ENCODE data around the gene CEP295NL. TPM values are rescaled to one million over a fixed set of nuclear protein-coding genes. Genes with fewer than 3 reads are reported as not detected.

CEP295NL gene
- total and polyA plus RNA-seq, 2 of the 8 experiments (the other 6 are each of a cell fraction or from before 2014, with no cell fraction given): 0.06 to 2.0 TPM

DNA sequence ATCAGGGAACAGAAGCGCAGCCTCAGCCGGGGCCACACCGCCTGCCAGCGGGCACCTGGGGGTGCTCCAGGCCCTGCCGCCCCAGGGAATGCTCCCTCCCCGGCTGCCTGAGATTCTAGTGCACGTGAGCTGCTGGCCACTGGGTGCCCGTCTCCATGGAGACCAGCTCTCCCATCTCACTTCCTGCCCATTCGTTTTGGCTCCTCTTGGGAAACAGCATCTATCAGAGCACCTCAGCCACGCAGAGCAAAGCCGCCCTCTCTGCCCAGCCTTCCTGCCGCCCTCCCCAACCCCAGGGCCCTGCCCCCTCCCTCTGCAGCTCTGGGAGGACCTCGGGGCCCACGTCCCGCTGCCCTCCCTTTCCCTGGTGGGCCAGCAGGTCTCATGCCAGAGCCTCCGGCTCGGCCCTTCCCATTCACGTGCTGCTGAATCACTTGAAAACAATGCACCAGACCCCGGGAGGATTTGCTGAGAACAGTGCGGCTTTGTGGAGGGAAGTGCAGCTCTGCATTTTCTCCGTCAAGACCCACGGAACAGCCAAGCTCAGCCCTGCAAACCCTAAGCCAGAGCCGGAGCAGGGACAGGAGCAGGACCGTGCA lies 19.4 kb downstream of the CEP295NL start (continued):
- TF ChIP-seq CHD1 (IDR thresholded peaks at IDR 0.05; ENCODE audit: low read depth, low read length): no peak
- TF ChIP-seq CBX8 (IDR thresholded peaks at IDR 0.05; ENCODE audit: borderline replicate concordance, low read depth, low read length): no peak
- TF ChIP-seq ZNF274 (IDR thresholded peaks at IDR 0.05; ENCODE audit: borderline replicate concordance, extremely low read depth, low read length): no peak
- TF ChIP-seq ASH2L (IDR thresholded peaks at IDR 0.05; ENCODE audit: low read length): peak; percentile 20
- no peak for TF ChIP-seq RAD21 (IDR thresholded peaks at IDR 0.05 in 1 of 2, conservative IDR thresholded peaks at IDR 0.05 in 1 of 2; ENCODE audit: low read depth in 2 of 2, low read length in 2 of 2)
- TF ChIP-seq, protein P1, sequence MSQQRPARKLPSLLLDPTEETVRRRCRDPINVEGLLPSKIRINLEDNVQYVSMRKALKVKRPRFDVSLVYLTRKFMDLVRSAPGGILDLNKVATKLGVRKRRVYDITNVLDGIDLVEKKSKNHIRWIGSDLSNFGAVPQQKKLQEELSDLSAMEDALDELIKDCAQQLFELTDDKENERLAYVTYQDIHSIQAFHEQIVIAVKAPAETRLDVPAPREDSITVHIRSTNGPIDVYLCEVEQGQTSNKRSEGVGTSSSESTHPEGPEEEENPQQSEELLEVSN (IDR thresholded peaks at IDR 0.05): peak; percentile 36; the same call in 1 of the 2 replicates
- TF ChIP-seq, protein P2, sequence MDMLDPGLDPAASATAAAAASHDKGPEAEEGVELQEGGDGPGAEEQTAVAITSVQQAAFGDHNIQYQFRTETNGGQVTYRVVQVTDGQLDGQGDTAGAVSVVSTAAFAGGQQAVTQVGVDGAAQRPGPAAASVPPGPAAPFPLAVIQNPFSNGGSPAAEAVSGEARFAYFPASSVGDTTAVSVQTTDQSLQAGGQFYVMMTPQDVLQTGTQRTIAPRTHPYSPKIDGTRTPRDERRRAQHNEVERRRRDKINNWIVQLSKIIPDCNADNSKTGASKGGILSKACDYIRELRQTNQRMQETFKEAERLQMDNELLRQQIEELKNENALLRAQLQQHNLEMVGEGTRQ (IDR thresholded peaks at IDR 0.05; ENCODE audit: low read length): 0 out of 2 replicates have a peak, but pooled peaks have one; percentile 11
- TF ChIP-seq, protein P3, sequence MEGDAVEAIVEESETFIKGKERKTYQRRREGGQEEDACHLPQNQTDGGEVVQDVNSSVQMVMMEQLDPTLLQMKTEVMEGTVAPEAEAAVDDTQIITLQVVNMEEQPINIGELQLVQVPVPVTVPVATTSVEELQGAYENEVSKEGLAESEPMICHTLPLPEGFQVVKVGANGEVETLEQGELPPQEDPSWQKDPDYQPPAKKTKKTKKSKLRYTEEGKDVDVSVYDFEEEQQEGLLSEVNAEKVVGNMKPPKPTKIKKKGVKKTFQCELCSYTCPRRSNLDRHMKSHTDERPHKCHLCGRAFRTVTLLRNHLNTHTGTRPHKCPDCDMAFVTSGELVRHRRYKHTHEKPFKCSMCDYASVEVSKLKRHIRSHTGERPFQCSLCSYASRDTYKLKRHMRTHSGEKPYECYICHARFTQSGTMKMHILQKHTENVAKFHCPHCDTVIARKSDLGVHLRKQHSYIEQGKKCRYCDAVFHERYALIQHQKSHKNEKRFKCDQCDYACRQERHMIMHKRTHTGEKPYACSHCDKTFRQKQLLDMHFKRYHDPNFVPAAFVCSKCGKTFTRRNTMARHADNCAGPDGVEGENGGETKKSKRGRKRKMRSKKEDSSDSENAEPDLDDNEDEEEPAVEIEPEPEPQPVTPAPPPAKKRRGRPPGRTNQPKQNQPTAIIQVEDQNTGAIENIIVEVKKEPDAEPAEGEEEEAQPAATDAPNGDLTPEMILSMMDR (IDR thresholded peaks at IDR 0.05; ENCODE audit: control extremely low read depth in 1 of 3, insufficient read depth in 1 of 3, low read depth in 1 of 3, low read length in 3 of 3): no peak
- no peak for TF ChIP-seq RFX5 (IDR thresholded peaks at IDR 0.05; ENCODE audit: borderline replicate concordance, low read depth, low read length)
- TF ChIP-seq HDAC6 (IDR thresholded peaks at IDR 0.05; ENCODE audit: low read depth, low read length): no peak
- TF ChIP-seq, protein P4, sequence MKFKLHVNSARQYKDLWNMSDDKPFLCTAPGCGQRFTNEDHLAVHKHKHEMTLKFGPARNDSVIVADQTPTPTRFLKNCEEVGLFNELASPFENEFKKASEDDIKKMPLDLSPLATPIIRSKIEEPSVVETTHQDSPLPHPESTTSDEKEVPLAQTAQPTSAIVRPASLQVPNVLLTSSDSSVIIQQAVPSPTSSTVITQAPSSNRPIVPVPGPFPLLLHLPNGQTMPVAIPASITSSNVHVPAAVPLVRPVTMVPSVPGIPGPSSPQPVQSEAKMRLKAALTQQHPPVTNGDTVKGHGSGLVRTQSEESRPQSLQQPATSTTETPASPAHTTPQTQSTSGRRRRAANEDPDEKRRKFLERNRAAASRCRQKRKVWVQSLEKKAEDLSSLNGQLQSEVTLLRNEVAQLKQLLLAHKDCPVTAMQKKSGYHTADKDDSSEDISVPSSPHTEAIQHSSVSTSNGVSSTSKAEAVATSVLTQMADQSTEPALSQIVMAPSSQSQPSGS (IDR thresholded peaks at IDR 0.05; ENCODE audit: low read length): no peak
- no peak for TF ChIP-seq KDM4A (IDR thresholded peaks at IDR 0.05; ENCODE audit: low read depth, low read length, severe bottlenecking)
- no peak for TF ChIP-seq SAP30 (IDR thresholded peaks at IDR 0.05; ENCODE audit: insufficient read depth, insufficient replicate concordance, low read length)
- TF ChIP-seq EGR1 (IDR thresholded peaks at IDR 0.05; ENCODE audit: borderline replicate concordance, low read depth, low read length): no peak
- TF ChIP-seq CTBP2 (IDR thresholded peaks at IDR 0.05; ENCODE audit: borderline replicate concordance, insufficient read depth, insufficient read length, low read length): no peak
- 0 out of 2 replicates have a peak, but pooled peaks have one; percentile 11 for TF ChIP-seq TAF1 (IDR thresholded peaks at IDR 0.05; ENCODE audit: low read depth, low read length)
- TF ChIP-seq CEBPB (IDR thresholded peaks at IDR 0.05; ENCODE audit: low read depth, low read length): no peak

All from H1 (cell line).